Ascending aorta (tissue), 2 donors: Measurements from ENCODE around the gene MOG. TPM values are rescaled to one million over a fixed set of nuclear protein-coding genes. Genes with fewer than 3 reads are reported as not detected.
A peak's percentile ranks its signal among the peaks of the same experiment; 100 is the strongest.

Source experiments
- DNase-seq, 2 donors: peaks; one replicate each; pipeline ENCODE4 v3.0.0-alpha.2; 2019; ENCODE audit warnings: low spot score in 2 of 2
- H3K27ac ChIP-seq, 2 donors: fragments of 200-600 bp; sonication (generic); one replicate each; pipeline ENCODE4 v1.5.1; 2016 to 2017; ENCODE audit warnings: mild to moderate bottlenecking in 1 of 2
- H3K27me3 ChIP-seq: fragments of 200-600 bp; sonication (generic); one replicate; pipeline ENCODE4 v1.5.1; 2017
- H3K36me3 ChIP-seq, 2 donors: fragments of 200-600 bp; sonication (generic); one replicate each; pipeline ENCODE4 v1.5.1; 2016
- H3K4me1 ChIP-seq, 2 donors: fragments of 200-600 bp; sonication (generic); one replicate each; pipeline ENCODE4 v1.5.1; 2016 to 2017; ENCODE audit warnings: mild to moderate bottlenecking in 1 of 2
- H3K4me3 ChIP-seq, 2 donors: fragments of 200-600 bp; sonication (generic); one replicate each; pipeline ENCODE4 v1.5.1; 2016 to 2017; ENCODE audit warnings: mild to moderate bottlenecking in 1 of 2
- H3K9me3 ChIP-seq, 2 donors: fragments of 200-600 bp; sonication (generic); one replicate each; pipeline ENCODE4 v1.5.1; 2016
- intact Hi-C: fragments of 100-400 bp; cut with DNase I; formaldehyde crosslinking; loops from one replicate; pipeline ENCODE4 v1.15.1; 2023
- total RNA-seq: library from RNA; depleted of rRNA; stranded (reverse); fragments of >200 nt; gene quantifications from one replicate; pipeline ENCODE4 v1.1.0, GENCODE V29; 2016
- TF ChIP-seq, protein P1 (sequence below), 3 experiments: fragments of 200-600 bp in 2 of 3; fragments of 450-650 bp in 1 of 3; sonication (generic) in 2 of 3; IDR thresholded peaks; one replicate each; pipeline ENCODE4 v1.5.1; 2016 to 2019; ENCODE audit warnings: antibody characterized with exemption in 3 of 3, mild to moderate bottlenecking in 1 of 3, moderate library complexity in 1 of 3

The MOG gene
- total RNA-seq, 1 donor from 2014 or later: not detected

DNA sequence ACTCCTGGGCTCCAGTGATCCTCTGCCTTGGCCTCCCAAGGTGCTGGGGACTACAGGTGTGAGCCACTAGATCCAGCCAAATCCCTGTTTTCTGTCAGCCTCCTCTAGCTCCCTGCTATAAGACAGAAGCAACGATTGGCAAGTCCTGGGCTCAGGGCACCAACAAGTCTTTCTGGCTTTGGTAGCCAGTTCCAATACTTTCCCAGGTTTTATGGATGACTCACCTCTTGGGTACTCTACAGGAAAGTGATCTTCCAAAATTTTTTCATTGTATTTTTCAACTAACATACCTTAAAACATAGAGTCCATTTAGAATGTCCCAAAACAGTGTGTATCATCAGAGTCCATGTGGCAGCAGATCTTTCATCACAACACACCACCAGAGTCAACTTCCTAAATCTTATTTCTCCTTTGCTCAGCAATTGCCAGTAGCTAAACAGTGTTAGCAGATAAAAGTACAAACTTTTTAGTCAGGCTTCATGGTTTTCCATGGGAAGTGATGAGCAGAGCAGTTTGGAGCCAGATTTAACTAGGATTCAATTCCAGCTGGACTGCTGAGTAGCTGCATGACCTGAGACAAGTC, 37.2 kb upstream of the MOG start:
- Histone ChIP-seq H3K27me3 (no peaks in the 10 kb centered on the region), H3K4me1 (no peaks in the 10 kb centered on the region), H3K4me3 (no peak overlapping the region), H3K36me3 (peaks cover 22 to 65% of the 10 kb centered on the region in 2 donors), H3K9me3 (no peaks in the 10 kb centered on the region), H3K27ac (no peak overlapping the region)
- intact Hi-C loops: loop anchor here (10.0 kb wide), 1 partner anchor 705 kb away; the partner anchor contains the start of gene TRIM39
- TF ChIP-seq, protein P1, sequence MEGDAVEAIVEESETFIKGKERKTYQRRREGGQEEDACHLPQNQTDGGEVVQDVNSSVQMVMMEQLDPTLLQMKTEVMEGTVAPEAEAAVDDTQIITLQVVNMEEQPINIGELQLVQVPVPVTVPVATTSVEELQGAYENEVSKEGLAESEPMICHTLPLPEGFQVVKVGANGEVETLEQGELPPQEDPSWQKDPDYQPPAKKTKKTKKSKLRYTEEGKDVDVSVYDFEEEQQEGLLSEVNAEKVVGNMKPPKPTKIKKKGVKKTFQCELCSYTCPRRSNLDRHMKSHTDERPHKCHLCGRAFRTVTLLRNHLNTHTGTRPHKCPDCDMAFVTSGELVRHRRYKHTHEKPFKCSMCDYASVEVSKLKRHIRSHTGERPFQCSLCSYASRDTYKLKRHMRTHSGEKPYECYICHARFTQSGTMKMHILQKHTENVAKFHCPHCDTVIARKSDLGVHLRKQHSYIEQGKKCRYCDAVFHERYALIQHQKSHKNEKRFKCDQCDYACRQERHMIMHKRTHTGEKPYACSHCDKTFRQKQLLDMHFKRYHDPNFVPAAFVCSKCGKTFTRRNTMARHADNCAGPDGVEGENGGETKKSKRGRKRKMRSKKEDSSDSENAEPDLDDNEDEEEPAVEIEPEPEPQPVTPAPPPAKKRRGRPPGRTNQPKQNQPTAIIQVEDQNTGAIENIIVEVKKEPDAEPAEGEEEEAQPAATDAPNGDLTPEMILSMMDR (IDR thresholded peaks at IDR 0.05): no peak
- no peak for DNase-seq

DNA sequence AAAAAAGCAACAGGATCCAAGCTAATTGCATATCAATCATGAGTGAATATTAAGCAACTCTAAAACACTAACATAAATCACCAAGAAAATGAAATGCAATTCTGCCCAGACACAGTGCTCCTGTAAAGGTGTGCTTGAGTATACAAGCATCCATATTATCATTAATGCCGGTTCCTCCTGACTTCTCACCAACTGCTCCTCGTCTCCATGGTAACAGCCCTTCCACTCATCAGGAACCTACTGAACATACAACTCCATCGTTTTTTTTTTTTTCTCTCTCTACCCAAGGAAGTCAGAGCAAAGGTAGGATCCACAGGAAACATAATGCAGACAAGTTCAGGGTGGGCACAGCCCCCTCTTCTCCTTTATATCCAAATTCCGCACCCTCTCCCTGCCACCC, 36.3 kb upstream of the MOG start:
- Histone ChIP-seq H3K36me3 (peaks cover 22 to 63% of the 10 kb centered on the region in 2 donors), H3K4me1 (no peaks in the 10 kb centered on the region), H3K27ac (no peak overlapping the region), H3K4me3 (no peak overlapping the region), H3K27me3 (no peaks in the 10 kb centered on the region), H3K9me3 (no peaks in the 10 kb centered on the region)
- TF ChIP-seq, protein P1 (IDR thresholded peaks at IDR 0.05): no peak
- no peak for DNase-seq
- intact Hi-C loops: loop anchor here (10.0 kb wide), 1 partner anchor 704 kb away; the partner anchor contains the start of gene TRIM39

DNA sequence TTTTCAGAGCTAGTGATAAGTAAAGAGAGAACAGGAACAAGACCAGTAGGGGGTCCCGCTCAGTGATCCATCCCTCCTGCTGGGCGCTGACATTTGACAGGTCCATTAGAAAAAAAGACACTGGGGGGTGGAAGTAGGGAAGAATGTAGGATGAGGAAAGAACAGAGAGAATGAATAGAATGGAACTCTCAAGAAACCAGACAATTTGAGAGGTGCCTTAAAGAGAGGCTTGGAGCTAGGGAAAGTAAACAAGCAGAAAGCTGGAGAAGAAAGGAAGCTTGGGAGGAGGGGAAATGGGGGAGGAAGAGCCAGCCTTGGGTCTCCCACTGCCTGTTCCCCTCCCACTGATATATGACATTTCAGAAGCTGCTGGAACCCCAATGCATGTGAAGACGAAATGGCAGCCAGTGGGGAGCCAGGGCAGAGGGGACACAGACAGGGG, 32.4 kb upstream of the MOG start:
- no peak overlapping the region for H3K4me3 ChIP-seq
- H3K27ac ChIP-seq: no peak overlapping the region
- no peaks in the 10 kb centered on the region for H3K27me3 ChIP-seq
- H3K36me3 ChIP-seq: peaks cover 6 to 35% of the 10 kb centered on the region in 2 donors
- no peak for DNase-seq
- peaks cover 5 to 13% of the 10 kb centered on the region in 2 donors for H3K4me1 ChIP-seq
- H3K9me3 ChIP-seq: no peaks in the 10 kb centered on the region
- intact Hi-C loops: loop anchor here (10.0 kb wide), 1 partner anchor 700 kb away; the partner anchor contains the start of gene TRIM39
- TF ChIP-seq, protein P1 (IDR thresholded peaks at IDR 0.05): no peak

DNA sequence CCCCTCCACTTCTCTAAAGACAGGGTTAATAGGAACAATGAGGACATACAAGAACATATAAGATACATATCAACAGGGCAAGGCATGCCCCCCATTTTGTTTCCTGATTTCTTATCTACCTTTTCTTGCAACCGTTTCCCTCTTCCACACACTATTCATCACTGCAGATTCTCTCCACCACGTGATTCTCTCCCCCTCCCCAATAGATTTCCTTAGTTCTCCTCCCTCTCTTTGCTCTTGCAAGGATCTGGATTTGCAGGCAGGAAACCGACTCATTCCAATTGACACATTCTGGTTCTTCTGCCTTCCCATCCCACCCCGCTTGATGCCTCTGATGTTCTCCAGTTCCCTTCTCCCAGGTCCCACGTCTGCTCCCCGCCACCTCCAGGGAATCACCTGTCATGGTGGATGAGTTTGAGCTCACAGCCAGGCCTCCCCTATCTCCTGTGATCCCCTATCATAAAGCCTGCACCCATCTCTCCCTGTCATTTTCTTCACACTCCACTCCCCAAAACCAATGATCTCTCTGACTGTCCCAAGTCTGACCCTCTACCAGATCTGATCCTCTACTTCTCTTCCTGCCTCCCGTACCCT, 31.5 kb upstream of the MOG start:
- intact Hi-C loops: loop anchor here (10.0 kb wide), 1 partner anchor 699 kb away; the partner anchor contains the start of gene TRIM39
- H3K9me3 ChIP-seq: no peaks in the 10 kb centered on the region
- DNase-seq: no peak
- peaks cover 5 to 31% of the 10 kb centered on the region in 2 donors for H3K36me3 ChIP-seq
- TF ChIP-seq, protein P1 (IDR thresholded peaks at IDR 0.05): no peak
- no peak overlapping the region for H3K4me3 ChIP-seq
- H3K4me1 ChIP-seq: peaks cover 5 to 13% of the 10 kb centered on the region in 2 donors
- H3K27ac ChIP-seq: no peak overlapping the region
- no peaks in the 10 kb centered on the region for H3K27me3 ChIP-seq

DNA sequence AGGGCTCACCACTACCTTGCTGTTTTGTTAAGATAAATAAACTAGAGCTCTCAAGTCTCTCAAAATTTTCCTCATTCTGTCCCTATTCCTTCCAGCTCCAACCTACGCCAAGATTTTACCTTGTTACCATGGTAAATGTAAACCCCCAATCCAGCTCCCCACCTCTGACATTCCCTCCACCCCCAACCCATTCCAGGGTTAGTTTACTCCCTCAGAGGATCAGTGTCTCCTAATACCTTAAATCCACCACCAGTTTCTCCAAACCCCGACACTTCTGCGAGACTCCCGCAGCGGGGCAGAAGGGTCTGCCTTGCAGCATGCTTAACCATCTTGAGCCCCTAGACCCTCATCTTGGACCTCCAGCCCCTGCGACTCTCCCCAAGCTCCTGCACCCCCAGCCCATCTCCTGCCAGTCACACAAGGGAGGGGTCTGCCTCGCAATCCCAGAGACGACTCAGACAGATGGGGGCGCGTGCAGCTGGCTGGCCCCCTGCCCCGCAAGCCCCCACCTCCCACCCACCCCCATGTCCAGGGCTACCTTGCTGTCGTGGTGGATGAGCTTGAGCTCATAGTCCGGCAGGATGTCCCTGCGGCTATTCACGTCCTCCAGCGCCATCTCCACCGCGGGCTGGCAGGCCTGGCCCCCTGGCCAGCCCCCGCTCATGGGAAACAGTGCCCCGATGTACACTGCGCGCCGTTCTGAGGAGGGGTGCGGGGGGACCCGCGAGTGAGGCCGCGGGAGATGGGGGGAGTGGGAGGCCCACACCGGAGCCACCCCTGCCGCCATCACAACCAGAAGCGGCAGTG, 29.7 kb upstream of the MOG start:
- H3K27ac ChIP-seq: peak overlapping the region; percentile 72 to 85
- H3K9me3 ChIP-seq: no peaks in the 10 kb centered on the region
- H3K27me3 ChIP-seq: no peaks in the 10 kb centered on the region
- H3K4me1 ChIP-seq: peaks cover 11 to 24% of the 10 kb centered on the region in 2 donors
- TF ChIP-seq, protein P1 (IDR thresholded peaks at IDR 0.05): no peak
- peak in 1 of 2 donors; percentile 64 for DNase-seq
- intact Hi-C loops: loop anchor here (10.0 kb wide), 1 partner anchor 698 kb away; the partner anchor contains the start of gene TRIM39
- H3K4me3 ChIP-seq: peak overlapping the region; percentile 72 to 85
- H3K36me3 ChIP-seq: peaks cover 0 to 14% of the 10 kb centered on the region in 2 donors
